ENCODE results near the gene PYGB. TPM values are rescaled to one million over a fixed set of nuclear protein-coding genes. Genes with fewer than 3 reads are reported as not detected.
A peak's percentile ranks its signal among the peaks of the same experiment; 100 is the strongest.
"Not testable (repeated sequence)": the region's sequence is repeated elsewhere in the genome, so short reads cannot be mapped to it uniquely, and the experiment has no call there.

The PYGB gene
- total RNA-seq, 1 experiment from 2014 or later: 78.9 TPM

GRCh38 chr20:25239387-25240370, 8.2 kb upstream of the PYGB start:
- no TSS peak for BruUV-seq (replicated peaks)
- no peak overlapping the region for H3K4me3 Mint-ChIP-seq (ENCODE audit: unreplicated experiment)
- H3K27me3 Mint-ChIP-seq (ENCODE audit: insufficient read depth, unreplicated experiment): no peaks in the 10 kb centered on the region
- H3K4me3 ChIP-seq (ENCODE audit: low read depth, low read length): no peak overlapping the region
- ChIA-PET POLR2A (no interaction called here), CTCF (no interaction called here)
- H3K9me3 Mint-ChIP-seq (ENCODE audit: unreplicated experiment): no peaks in the 10 kb centered on the region
- intact Hi-C loops (cut with micrococcal nuclease; ENCODE audit: unreplicated experiment): loop anchor here (10.0 kb wide), 1 partner anchor 175 kb away; no protein-coding TSS in a partner anchor
- TF ChIP-seq CTCF (IDR thresholded peaks at IDR 0.05; ENCODE audit: insufficient read depth in 1 of 2, low read depth in 1 of 2, low read length in 1 of 2, severe bottlenecking in 1 of 2, unreplicated experiment in 1 of 2): no peak
- H3K4me1 Mint-ChIP-seq (ENCODE audit: low read depth, unreplicated experiment): peaks cover 34% of the 10 kb centered on the region
- no peaks in the 10 kb centered on the region for H3K36me3 ChIP-seq (ENCODE audit: control insufficient read depth, insufficient read depth, low read length)
- H3K27me3 ChIP-seq (replicated peaks; ENCODE audit: control insufficient read depth, insufficient read depth, low read length): no peaks in the 10 kb centered on the region
- DNase-seq: no peak
- no peaks in the 10 kb centered on the region for H3K9me3 ChIP-seq
- H3K27ac Mint-ChIP-seq (ENCODE audit: unreplicated experiment): no peak overlapping the region
- H3K36me3 Mint-ChIP-seq (ENCODE audit: insufficient read depth, unreplicated experiment): no peaks in the 10 kb centered on the region
- peaks cover 22% of the 10 kb centered on the region for H3K4me1 ChIP-seq

GRCh38 chr20:25240851-25241658, 6.8 kb upstream of the PYGB start:
- H3K9me3 Mint-ChIP-seq (ENCODE audit: unreplicated experiment); H3K27me3 ChIP-seq (replicated peaks; ENCODE audit: control insufficient read depth, insufficient read depth, low read length); DNase-seq; CTCF ChIA-PET; BruUV-seq (replicated peaks); H3K36me3 ChIP-seq (ENCODE audit: control insufficient read depth, insufficient read depth, low read length); H3K9me3 ChIP-seq; H3K36me3 Mint-ChIP-seq (ENCODE audit: insufficient read depth, unreplicated experiment); H3K4me3 ChIP-seq (ENCODE audit: low read depth, low read length); H3K27me3 Mint-ChIP-seq (ENCODE audit: insufficient read depth, unreplicated experiment); H3K4me3 Mint-ChIP-seq (ENCODE audit: unreplicated experiment); POLR2A ChIA-PET: not testable (repeated sequence)
- intact Hi-C loops (cut with micrococcal nuclease; ENCODE audit: unreplicated experiment): loop anchor here (10.0 kb wide), 1 partner anchor 176 kb away; no protein-coding TSS in a partner anchor
- H3K4me1 ChIP-seq: peaks cover 17% of the 10 kb centered on the region
- peaks cover 31% of the 10 kb centered on the region for H3K4me1 Mint-ChIP-seq (ENCODE audit: low read depth, unreplicated experiment)
- peak overlapping the region; percentile 62 for H3K27ac Mint-ChIP-seq (ENCODE audit: unreplicated experiment)

GRCh38 chr20:25241659-25241955, 6.3 kb upstream of the PYGB start:
- peaks cover 22% of the 10 kb centered on the region for H3K4me1 ChIP-seq
- H3K9me3 ChIP-seq; H3K27me3 Mint-ChIP-seq (ENCODE audit: insufficient read depth, unreplicated experiment); H3K9me3 Mint-ChIP-seq (ENCODE audit: unreplicated experiment); BruUV-seq (replicated peaks); POLR2A ChIA-PET; DNase-seq; H3K4me3 Mint-ChIP-seq (ENCODE audit: unreplicated experiment); H3K27ac Mint-ChIP-seq (ENCODE audit: unreplicated experiment); H3K4me3 ChIP-seq (ENCODE audit: low read depth, low read length); H3K36me3 ChIP-seq (ENCODE audit: control insufficient read depth, insufficient read depth, low read length); CTCF ChIA-PET; H3K27me3 ChIP-seq (replicated peaks; ENCODE audit: control insufficient read depth, insufficient read depth, low read length); H3K36me3 Mint-ChIP-seq (ENCODE audit: insufficient read depth, unreplicated experiment): not testable (repeated sequence)
- peaks cover 35% of the 10 kb centered on the region for H3K4me1 Mint-ChIP-seq (ENCODE audit: low read depth, unreplicated experiment)
- intact Hi-C loops (cut with micrococcal nuclease; ENCODE audit: unreplicated experiment): loop anchor here (10.0 kb wide), 1 partner anchor 177 kb away; no protein-coding TSS in a partner anchor

- no peaks in the 10 kb centered on the region for H3K36me3 ChIP-seq (ENCODE audit: control insufficient read depth, insufficient read depth, low read length)
- H3K27ac Mint-ChIP-seq (ENCODE audit: unreplicated experiment): no peak overlapping the region
- H3K4me1 ChIP-seq: peaks cover 27% of the 10 kb centered on the region
- H3K27me3 ChIP-seq (replicated peaks; ENCODE audit: control insufficient read depth, insufficient read depth, low read length): no peaks in the 10 kb centered on the region
- H3K9me3 ChIP-seq: no peaks in the 10 kb centered on the region
- peaks cover 6% of the 10 kb centered on the region for H3K36me3 Mint-ChIP-seq (ENCODE audit: insufficient read depth, unreplicated experiment)
- no peak for TF ChIP-seq CTCF (IDR thresholded peaks at IDR 0.05; ENCODE audit: insufficient read depth in 1 of 2, low read depth in 1 of 2, low read length in 1 of 2, severe bottlenecking in 1 of 2, unreplicated experiment in 1 of 2)
- CTCF ChIA-PET: no interaction called here
- POLR2A ChIA-PET: no interaction called here
- peaks cover 39% of the 10 kb centered on the region for H3K4me1 Mint-ChIP-seq (ENCODE audit: low read depth, unreplicated experiment)
- no peaks in the 10 kb centered on the region for H3K9me3 Mint-ChIP-seq (ENCODE audit: unreplicated experiment)
- no TSS peak for BruUV-seq (replicated peaks)
- H3K4me3 Mint-ChIP-seq (ENCODE audit: unreplicated experiment): no peak overlapping the region
- intact Hi-C loops (cut with micrococcal nuclease; ENCODE audit: unreplicated experiment): loop anchor here (10.0 kb wide), 1 partner anchor 177 kb away; no protein-coding TSS in a partner anchor
- DNase-seq: no peak
- no peak overlapping the region for H3K4me3 ChIP-seq (ENCODE audit: low read depth, low read length)
- H3K27me3 Mint-ChIP-seq (ENCODE audit: insufficient read depth, unreplicated experiment): no peaks in the 10 kb centered on the region
These were observed 5.7 kb upstream of the PYGB start for GRCh38 chr20:25242231-25242630.

All from Caco-2 (cell line).